Panc1 (cell line): Measurements from ENCODE around the gene AIFM3. TPM values are rescaled to one million over a fixed set of nuclear protein-coding genes. Genes with fewer than 3 reads are reported as not detected.

Source experiments
- ATAC-seq: fragments of 200-7000 bp; cut with Tn5 transposase; 2 replicates; pipeline ENCODE4 v1.9.1; 2020; ENCODE audit warnings: mild to moderate bottlenecking, moderate library complexity
- BruUV-seq: library from RNA; stranded (reverse); fragments of 400-500 nt; replicated peaks from 2 replicates; lab custom pipeline; 2021; lab: Mats Ljungman, UMichigan
- CTCF ChIA-PET: fragments of 300-600 bp; sonication (Branson Sonifier 250); formaldehyde crosslinking; loops from one replicate; lab custom pipeline; 2022; ENCODE audit warnings: antibody characterized with exemption; lab: Charles Lee
- POLR2A ChIA-PET: fragments of 300-600 bp; sonication (Branson Sonifier 250); formaldehyde crosslinking; loops from one replicate; lab custom pipeline; 2022; ENCODE audit warnings: antibody characterized with exemption; lab: Charles Lee
- DNase-seq: peaks from one replicate; pipeline ENCODE4 v3.0.0-alpha.2; 2010; ENCODE audit warnings: low read depth, low spot score
- H3K27ac ChIP-seq: 2 replicates; pipeline ENCODE4 v1.5.1; 2011; ENCODE audit warnings: mild to moderate bottlenecking, low read length, inconsistent platforms
- H3K27me3 ChIP-seq: fragments of 200-500 bp; sonication (Bioruptor generic); 2 replicates; pipeline ENCODE4 v1.6.0; 2014; ENCODE audit warnings: low read length, inconsistent platforms; ENCODE audit not compliant: control insufficient read depth, insufficient read depth
- H3K36me3 ChIP-seq: fragments of 200-500 bp; sonication (Bioruptor generic); 2 replicates; pipeline ENCODE4 v1.5.1; 2014; ENCODE audit warnings: inconsistent platforms, mild to moderate bottlenecking, low read length, moderate library complexity; ENCODE audit not compliant: control insufficient read depth, insufficient read depth
- H3K4me1 ChIP-seq: 2 replicates; pipeline ENCODE4 v1.5.1; 2011; ENCODE audit warnings: inconsistent platforms, mild to moderate bottlenecking, low read length, moderate library complexity; ENCODE audit not compliant: control insufficient read depth, insufficient read depth
- H3K4me3 ChIP-seq, 2 experiments: 2 replicates each; pipeline ENCODE4 v1.5.1; 2011 to 2012; ENCODE audit warnings: low read depth in 2 of 2, low read length in 2 of 2, mild to moderate bottlenecking in 2 of 2, inconsistent platforms in 1 of 2, moderate library complexity in 1 of 2
- H3K9me3 ChIP-seq: fragments of 200-500 bp; sonication (Bioruptor generic); 2 replicates; pipeline ENCODE4 v1.5.1; 2014; ENCODE audit warnings: low read depth, mild to moderate bottlenecking, inconsistent platforms, low read length, moderate library complexity; ENCODE audit not compliant: control insufficient read depth, insufficient read depth
- POLR2AphosphoS5 ChIP-seq: IDR thresholded peaks from 2 replicates; pipeline ENCODE4 v1.6.1; 2012; ENCODE audit warnings: mild to moderate bottlenecking, low read depth, low read length, moderate library complexity
- REST ChIP-seq, 2 experiments: IDR thresholded peaks; 2 replicates each; pipeline ENCODE4 v1.6.1; 2011 to 2012; ENCODE audit warnings: low read depth in 2 of 2, control low read depth in 1 of 2, low read length in 1 of 2, mild to moderate bottlenecking in 1 of 2, moderate library complexity in 1 of 2; ENCODE audit not compliant: insufficient read depth in 1 of 2
- SIN3A ChIP-seq: IDR thresholded peaks from 2 replicates; pipeline ENCODE4 v1.6.1; 2012; ENCODE audit warnings: low read depth, mild to moderate bottlenecking, low read length, moderate library complexity, borderline replicate concordance; ENCODE audit not compliant: insufficient read depth
- TCF7L2 ChIP-seq: IDR thresholded peaks from 2 replicates; pipeline ENCODE4 v1.6.1; 2011; ENCODE audit warnings: mild to moderate bottlenecking, low read depth, low read length, inconsistent platforms
- in situ Hi-C: cut with HindIII; loops from 2 replicates; pipeline ENCODE4 v1.10.0; 2016; ENCODE audit warnings: low sequenced_read_pairs, low pct_unique_long_range_greater_than_20kb
- intact Hi-C: fragments of 100-400 bp; cut with micrococcal nuclease; formaldehyde crosslinking; loops from one replicate; pipeline ENCODE4 v1.10.0; 2022; ENCODE audit not compliant: unreplicated experiment
- total RNA-seq: library from RNA; stranded (reverse); gene quantifications from one replicate; pipeline ENCODE4 v1.2.1, GENCODE V29; 2021; ENCODE audit not compliant: unreplicated experiment
- TF ChIP-seq, protein P1 (sequence below): fragments of 450-650 bp; IDR thresholded peaks from 2 replicates; pipeline ENCODE4 v1.5.1; 2017; ENCODE audit warnings: mild to moderate bottlenecking

AIFM3 gene
- total RNA-seq, 1 experiment from 2014 or later = 2.7 TPM

- TF ChIP-seq SIN3A (no peak), REST (IDR thresholded peaks at IDR 0.05; ENCODE audit: insufficient read depth in 1 of 2, low read depth in 2 of 2, low read length in 1 of 2) (no peak), TCF7L2 (no peak), POLR2AphosphoS5 (no peak)
- TF ChIP-seq, protein P1, sequence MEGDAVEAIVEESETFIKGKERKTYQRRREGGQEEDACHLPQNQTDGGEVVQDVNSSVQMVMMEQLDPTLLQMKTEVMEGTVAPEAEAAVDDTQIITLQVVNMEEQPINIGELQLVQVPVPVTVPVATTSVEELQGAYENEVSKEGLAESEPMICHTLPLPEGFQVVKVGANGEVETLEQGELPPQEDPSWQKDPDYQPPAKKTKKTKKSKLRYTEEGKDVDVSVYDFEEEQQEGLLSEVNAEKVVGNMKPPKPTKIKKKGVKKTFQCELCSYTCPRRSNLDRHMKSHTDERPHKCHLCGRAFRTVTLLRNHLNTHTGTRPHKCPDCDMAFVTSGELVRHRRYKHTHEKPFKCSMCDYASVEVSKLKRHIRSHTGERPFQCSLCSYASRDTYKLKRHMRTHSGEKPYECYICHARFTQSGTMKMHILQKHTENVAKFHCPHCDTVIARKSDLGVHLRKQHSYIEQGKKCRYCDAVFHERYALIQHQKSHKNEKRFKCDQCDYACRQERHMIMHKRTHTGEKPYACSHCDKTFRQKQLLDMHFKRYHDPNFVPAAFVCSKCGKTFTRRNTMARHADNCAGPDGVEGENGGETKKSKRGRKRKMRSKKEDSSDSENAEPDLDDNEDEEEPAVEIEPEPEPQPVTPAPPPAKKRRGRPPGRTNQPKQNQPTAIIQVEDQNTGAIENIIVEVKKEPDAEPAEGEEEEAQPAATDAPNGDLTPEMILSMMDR = no peak
- no TSS peak for BruUV-seq
- H3K27ac ChIP-seq = no peak overlapping the region
- in situ Hi-C loops (no loop called here), intact Hi-C loops (no loop called here)
- no peaks in the 10 kb centered on the region for H3K27me3 ChIP-seq
- DNase-seq = no peak
- H3K4me3 ChIP-seq = peak overlapping the region in 1 of 2 experiments; percentile 22; a peak in 1 of 4 replicates
- CTCF ChIA-PET = no interaction called here
- POLR2A ChIA-PET = no interaction called here
- no peaks in the 10 kb centered on the region for H3K36me3 ChIP-seq
- ATAC-seq = no peak
- peaks cover 3% of the 10 kb centered on the region; the same call in 1 of the 2 replicates for H3K4me1 ChIP-seq
- H3K9me3 ChIP-seq = no peaks in the 10 kb centered on the region
These were observed 2.3 kb upstream of the AIFM3 start for GRCh38 chr22:20964799-20965103.

- DNase-seq = no peak
- no peak overlapping the region for H3K27ac ChIP-seq
- H3K4me3 ChIP-seq = peak overlapping the region in 1 of 2 experiments; percentile 22; a peak in 1 of 4 replicates
- peaks cover 3% of the 10 kb centered on the region; the same call in 1 of the 2 replicates for H3K4me1 ChIP-seq
- no peak for TF ChIP-seq SIN3A
- no peak for TF ChIP-seq TCF7L2
- TF ChIP-seq, protein P1 = no peak
- no peak for TF ChIP-seq REST (IDR thresholded peaks at IDR 0.05; ENCODE audit: insufficient read depth in 1 of 2, low read depth in 2 of 2, low read length in 1 of 2)
- TF ChIP-seq POLR2AphosphoS5 = no peak
- H3K9me3 ChIP-seq = no peaks in the 10 kb centered on the region
- intact Hi-C loops (no loop called here), in situ Hi-C loops (no loop called here)
- no TSS peak for BruUV-seq
- ChIA-PET CTCF (no interaction called here), POLR2A (no interaction called here)
- H3K27me3 ChIP-seq = no peaks in the 10 kb centered on the region
- no peak for ATAC-seq
- H3K36me3 ChIP-seq = no peaks in the 10 kb centered on the region
These were observed 1.8 kb upstream of the AIFM3 start for GRCh38 chr22:20965104-20965887.
